Caco-2 (cell line): ENCODE results near the gene SFXN2. TPM values are rescaled to one million over a fixed set of nuclear protein-coding genes. Genes with fewer than 3 reads are reported as not detected.

Experiments
- BruUV-seq: library from RNA; stranded (reverse); fragments of 400-500 nt; replicated peaks from 2 replicates; lab custom pipeline; 2021; lab: Mats Ljungman, UMichigan
- CTCF ChIA-PET: fragments of 300-600 bp; sonication (Branson Sonifier 250); formaldehyde crosslinking; loops from one replicate; lab custom pipeline; 2022; ENCODE audit warnings: antibody characterized with exemption; lab: Charles Lee
- POLR2A ChIA-PET: fragments of 300-600 bp; sonication (Branson Sonifier 250); formaldehyde crosslinking; loops from one replicate; lab custom pipeline; 2022; ENCODE audit warnings: antibody characterized with exemption; lab: Charles Lee
- DNase-seq, 2 experiments: peaks; one replicate each; pipeline versions ENCODE4 v3.0.0 to v3.0.0-alpha.2; 2020 to 2022
- H3K27me3 ChIP-seq: replicated peaks from 2 replicates; pipeline ENCODE4 v1.6.0; 2011; ENCODE audit warnings: low read length; ENCODE audit not compliant: control insufficient read depth, insufficient read depth
- H3K36me3 ChIP-seq: 2 replicates; pipeline ENCODE4 v1.5.1; 2011; ENCODE audit warnings: low read length; ENCODE audit not compliant: control insufficient read depth, insufficient read depth
- H3K4me1 ChIP-seq: fragments of 250-450 bp; sonication (Bioruptor Pico); 2 replicates; pipeline ENCODE4 v1.5.1; 2020; ENCODE audit warnings: mild to moderate bottlenecking
- H3K4me3 ChIP-seq: 2 replicates; pipeline ENCODE4 v1.5.1; 2011; ENCODE audit warnings: low read depth, mild to moderate bottlenecking, control low read depth, low read length
- H3K9me3 ChIP-seq: fragments of 250-450 bp; sonication (Bioruptor Pico); 2 replicates; pipeline ENCODE4 v1.5.1; 2020; ENCODE audit warnings: mild to moderate bottlenecking, moderate library complexity
- H3K27ac Mint-ChIP-seq: one replicate; pipeline ENCODE4 v1.8.0; 2022; ENCODE audit warnings: mixed read lengths; ENCODE audit not compliant: unreplicated experiment
- H3K27me3 Mint-ChIP-seq: one replicate; pipeline ENCODE4 v1.8.0; 2022; ENCODE audit warnings: mixed read lengths; ENCODE audit not compliant: insufficient read depth, unreplicated experiment
- H3K36me3 Mint-ChIP-seq: one replicate; pipeline ENCODE4 v1.8.0; 2022; ENCODE audit warnings: mild to moderate bottlenecking, mixed read lengths; ENCODE audit not compliant: insufficient read depth, unreplicated experiment
- H3K4me1 Mint-ChIP-seq: one replicate; pipeline ENCODE4 v1.8.0; 2022; ENCODE audit warnings: low read depth, mixed read lengths; ENCODE audit not compliant: unreplicated experiment
- H3K4me3 Mint-ChIP-seq: one replicate; pipeline ENCODE4 v1.8.0; 2022; ENCODE audit warnings: mild to moderate bottlenecking, moderate library complexity, mixed read lengths; ENCODE audit not compliant: unreplicated experiment
- H3K9me3 Mint-ChIP-seq: one replicate; pipeline ENCODE4 v1.8.0; 2022; ENCODE audit warnings: mixed read lengths; ENCODE audit not compliant: unreplicated experiment
- intact Hi-C: fragments of 100-400 bp; cut with micrococcal nuclease; formaldehyde crosslinking; loops from one replicate; pipeline ENCODE4 v1.10.0; 2022; ENCODE audit not compliant: unreplicated experiment
- total RNA-seq: library from RNA; stranded (reverse); gene quantifications from 2 replicates; pipeline ENCODE4 v1.2.3, GENCODE V29; 2022
- TF ChIP-seq, protein P1 (sequence below), 2 experiments: fragments of 200-600 bp in 1 of 2; IDR thresholded peaks; 1 replicate in 1 of 2; 2 replicates in 1 of 2; pipeline versions ENCODE4 v1.5.1 to v1.8.0; 2011 to 2022; ENCODE audit warnings: antibody characterized with exemption in 1 of 2, control low read depth in 1 of 2, inconsistent platforms in 1 of 2, low read depth in 1 of 2, low read length in 1 of 2, mild to moderate bottlenecking in 1 of 2, moderate library complexity in 1 of 2; ENCODE audit not compliant: insufficient read depth in 1 of 2, severe bottlenecking in 1 of 2, unreplicated experiment in 1 of 2

The SFXN2 gene
- total RNA-seq, 1 experiment from 2014 or later = 40.0 TPM

- no peaks in the 10 kb centered on the region for H3K9me3 Mint-ChIP-seq
- TF ChIP-seq, protein P1, sequence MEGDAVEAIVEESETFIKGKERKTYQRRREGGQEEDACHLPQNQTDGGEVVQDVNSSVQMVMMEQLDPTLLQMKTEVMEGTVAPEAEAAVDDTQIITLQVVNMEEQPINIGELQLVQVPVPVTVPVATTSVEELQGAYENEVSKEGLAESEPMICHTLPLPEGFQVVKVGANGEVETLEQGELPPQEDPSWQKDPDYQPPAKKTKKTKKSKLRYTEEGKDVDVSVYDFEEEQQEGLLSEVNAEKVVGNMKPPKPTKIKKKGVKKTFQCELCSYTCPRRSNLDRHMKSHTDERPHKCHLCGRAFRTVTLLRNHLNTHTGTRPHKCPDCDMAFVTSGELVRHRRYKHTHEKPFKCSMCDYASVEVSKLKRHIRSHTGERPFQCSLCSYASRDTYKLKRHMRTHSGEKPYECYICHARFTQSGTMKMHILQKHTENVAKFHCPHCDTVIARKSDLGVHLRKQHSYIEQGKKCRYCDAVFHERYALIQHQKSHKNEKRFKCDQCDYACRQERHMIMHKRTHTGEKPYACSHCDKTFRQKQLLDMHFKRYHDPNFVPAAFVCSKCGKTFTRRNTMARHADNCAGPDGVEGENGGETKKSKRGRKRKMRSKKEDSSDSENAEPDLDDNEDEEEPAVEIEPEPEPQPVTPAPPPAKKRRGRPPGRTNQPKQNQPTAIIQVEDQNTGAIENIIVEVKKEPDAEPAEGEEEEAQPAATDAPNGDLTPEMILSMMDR (IDR thresholded peaks at IDR 0.05; ENCODE audit: insufficient read depth in 1 of 2, low read depth in 1 of 2, low read length in 1 of 2, severe bottlenecking in 1 of 2, unreplicated experiment in 1 of 2) = no peak
- H3K36me3 Mint-ChIP-seq = peaks cover 7% of the 10 kb centered on the region
- ChIA-PET CTCF (interaction anchor here (0.7 to 3.0 kb wide), 5 partner anchors 13 to 57 kb away, joined by 3 to 20 read pairs (median 4); no protein-coding TSS in a partner anchor), POLR2A (interaction anchor here (0.5 to 1.1 kb wide), 5 partner anchors 13 to 64 kb away, joined by 3 to 8 read pairs (median 5); partner anchors contain the start of genes ARL3 and SFXN2)
- H3K4me1 ChIP-seq = peaks cover 55% of the 10 kb centered on the region
- DNase-seq = peak; percentile 12 to 62
- BruUV-seq = no TSS peak
- H3K27ac Mint-ChIP-seq = peak overlapping the region; percentile 90
- no peaks in the 10 kb centered on the region for H3K27me3 Mint-ChIP-seq
- intact Hi-C loops = loop anchor here (1.0 to 2.0 kb wide), 3 partner anchors 15 to 37 kb away; no protein-coding TSS in a partner anchor
- H3K36me3 ChIP-seq = no peaks in the 10 kb centered on the region
- H3K4me3 Mint-ChIP-seq = peak overlapping the region; percentile 6
- no peak overlapping the region for H3K4me3 ChIP-seq
- H3K4me1 Mint-ChIP-seq = peaks cover 43% of the 10 kb centered on the region
- H3K9me3 ChIP-seq = no peaks in the 10 kb centered on the region
- no peaks in the 10 kb centered on the region for H3K27me3 ChIP-seq
Observed at GRCh38 chr10:102777711-102778453, 63.4 kb downstream of the SFXN2 start.

- no peak overlapping the region for H3K4me3 Mint-ChIP-seq
- intact Hi-C loops = no loop called here
- H3K36me3 Mint-ChIP-seq = peaks cover 7% of the 10 kb centered on the region
- TF ChIP-seq, protein P1 (IDR thresholded peaks at IDR 0.05; ENCODE audit: insufficient read depth in 1 of 2, low read depth in 1 of 2, low read length in 1 of 2, severe bottlenecking in 1 of 2, unreplicated experiment in 1 of 2) = no peak
- no peak overlapping the region for H3K27ac Mint-ChIP-seq
- ChIA-PET POLR2A (no interaction called here), CTCF (interaction anchor here (0.7 kb wide), 1 partner anchor 26 kb away, joined by 3 read pairs; no protein-coding TSS in a partner anchor)
- Histone ChIP-seq H3K27me3 (no peaks in the 10 kb centered on the region), H3K4me3 (no peak overlapping the region), H3K36me3 (no peaks in the 10 kb centered on the region), H3K4me1 (peaks cover 61% of the 10 kb centered on the region), H3K9me3 (no peaks in the 10 kb centered on the region)
- no peaks in the 10 kb centered on the region for H3K9me3 Mint-ChIP-seq
- no peak for DNase-seq
- H3K27me3 Mint-ChIP-seq = no peaks in the 10 kb centered on the region
- peaks cover 38% of the 10 kb centered on the region for H3K4me1 Mint-ChIP-seq
- no TSS peak for BruUV-seq
Observed at GRCh38 chr10:102778781-102779180, 64.3 kb downstream of the SFXN2 start.

DNA sequence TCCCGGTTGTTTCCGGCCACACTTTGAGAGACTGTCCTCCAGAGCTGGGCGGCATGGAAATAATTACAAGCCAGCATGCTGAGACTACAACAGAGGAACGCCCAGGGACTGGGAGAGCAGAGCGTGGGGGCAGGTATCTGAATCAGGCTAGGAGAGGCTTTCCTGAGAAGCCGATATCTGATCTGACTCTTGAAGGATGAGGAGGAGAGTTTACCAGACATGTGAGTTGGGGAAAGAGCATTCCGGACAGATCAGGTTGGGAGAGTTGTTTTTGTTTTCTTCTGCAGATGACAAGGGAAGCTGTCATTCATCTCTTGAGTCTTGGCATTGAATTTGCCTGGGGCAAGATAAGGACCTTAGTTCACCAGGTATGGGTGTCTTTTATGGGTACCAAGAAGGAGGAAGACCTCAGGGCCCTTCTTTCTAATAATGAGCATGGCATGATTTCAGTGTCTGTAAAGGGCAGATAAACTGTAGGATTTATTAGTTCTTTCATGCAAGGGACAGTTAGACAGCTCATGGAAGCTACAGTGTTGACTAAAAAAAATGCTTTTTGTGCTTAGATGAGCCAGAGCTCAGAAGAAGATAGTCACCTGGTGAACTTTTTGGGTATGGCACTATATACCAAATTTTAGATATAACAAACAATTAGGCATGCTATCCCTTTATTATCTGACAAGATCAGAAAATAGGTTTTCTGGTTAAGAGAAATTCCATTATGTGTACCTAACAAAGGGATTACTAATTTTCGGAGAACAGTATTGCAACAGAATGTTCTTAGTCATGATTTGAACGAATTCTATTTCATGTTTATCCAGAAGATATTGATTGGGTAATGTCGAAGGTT lies 65.5 kb downstream of the SFXN2 start:
- Mint-ChIP-seq H3K27ac (peak overlapping the region; percentile 32), H3K36me3 (peaks cover 7% of the 10 kb centered on the region), H3K9me3 (no peaks in the 10 kb centered on the region), H3K27me3 (no peaks in the 10 kb centered on the region), H3K4me3 (no peak overlapping the region), H3K4me1 (peaks cover 32% of the 10 kb centered on the region)
- POLR2A ChIA-PET = no interaction called here
- H3K27me3 ChIP-seq = no peaks in the 10 kb centered on the region
- H3K9me3 ChIP-seq = no peaks in the 10 kb centered on the region
- intact Hi-C loops = no loop called here
- DNase-seq = no peak
- BruUV-seq = no TSS peak
- H3K4me3 ChIP-seq = no peak overlapping the region
- CTCF ChIA-PET = no interaction called here
- no peaks in the 10 kb centered on the region for H3K36me3 ChIP-seq
- H3K4me1 ChIP-seq = peaks cover 58% of the 10 kb centered on the region
- TF ChIP-seq, protein P1 (IDR thresholded peaks at IDR 0.05; ENCODE audit: insufficient read depth in 1 of 2, low read depth in 1 of 2, low read length in 1 of 2, severe bottlenecking in 1 of 2, unreplicated experiment in 1 of 2) = no peak
